ENCODE data around the gene C1orf21.

Gene C1orf21

GRCh38 chr1:184457500-184457899, 70.7 kb downstream of the C1orf21 start:
- no peak for DNase-seq

GRCh38 chr1:184461321-184461720, 74.5 kb downstream of the C1orf21 start:
- no peak for DNase-seq

- DNase-seq, result no peak
These were observed 75.3 kb downstream of the C1orf21 start for GRCh38 chr1:184462155-184462554.

GRCh38 chr1:184462990-184463389, 76.2 kb downstream of the C1orf21 start:
- no peak for DNase-seq

GRCh38 chr1:184463680-184464079, 76.9 kb downstream of the C1orf21 start:
- no peak for DNase-seq

- DNase-seq, result no peak
These were observed 77.9 kb downstream of the C1orf21 start for GRCh38 chr1:184464757-184465156.

- DNase-seq, result no peak
These were observed 78.8 kb downstream of the C1orf21 start for GRCh38 chr1:184465489-184466146.

GRCh38 chr1:184467295-184467694, 80.5 kb downstream of the C1orf21 start:
- no peak for DNase-seq

- DNase-seq, result no peak
These were observed 82.6 kb downstream of the C1orf21 start for GRCh38 chr1:184469396-184469795.

GRCh38 chr1:184471686-184472085, 84.9 kb downstream of the C1orf21 start:
- no peak for DNase-seq

GRCh38 chr1:184472136-184472535, 85.3 kb downstream of the C1orf21 start:
- no peak for DNase-seq

GRCh38 chr1:184473176-184473966, 86.5 kb downstream of the C1orf21 start:
- DNase-seq, result no peak

- DNase-seq, result no peak
These were observed 89.4 kb downstream of the C1orf21 start for GRCh38 chr1:184476187-184476586.

- no peak for DNase-seq
These were observed 92.8 kb downstream of the C1orf21 start for GRCh38 chr1:184479435-184480167.

- no peak for DNase-seq
These were observed 93.9 kb downstream of the C1orf21 start for GRCh38 chr1:184480736-184481135.

- no peak for DNase-seq
These were observed 95.3 kb downstream of the C1orf21 start for GRCh38 chr1:184482136-184482535.

- no peak for DNase-seq
These were observed 96.4 kb downstream of the C1orf21 start for GRCh38 chr1:184483101-184483683.

- no peak for DNase-seq
These were observed 99.2 kb downstream of the C1orf21 start for GRCh38 chr1:184485751-184486723.

- DNase-seq, result no peak
These were observed 100.1 kb downstream of the C1orf21 start for GRCh38 chr1:184486761-184487445.

- no peak for DNase-seq
These were observed 100.8 kb downstream of the C1orf21 start for GRCh38 chr1:184487531-184488193.

GRCh38 chr1:184489908-184490307, 103.1 kb downstream of the C1orf21 start:
- no peak for DNase-seq

All from NCI-H187 treated with DMSO at 0.1 percent for 48 hours (cell line).